GM10847 (cell line): ENCODE measurements around the gene ARPC2.
A peak's percentile ranks its signal among the peaks of the same experiment; 100 is the strongest.

Source experiments
- POLR2A ChIP-seq: IDR thresholded peaks from 2 replicates; pipeline ENCODE4 v1.6.1; 2011; ENCODE audit not compliant: insufficient read length; ENCODE audit errors: extremely low read depth

ARPC2 gene

GRCh38 chr2:218194880-218195279 lies 22.1 kb upstream of the ARPC2 start:
- no peak for TF ChIP-seq POLR2A

GRCh38 chr2:218196974-218197373 lies 20.0 kb upstream of the ARPC2 start:
- no peak for TF ChIP-seq POLR2A

- TF ChIP-seq POLR2A: no peak
Measured at GRCh38 chr2:218202266-218202665, 14.7 kb upstream of the ARPC2 start.

- no peak for TF ChIP-seq POLR2A
Measured at GRCh38 chr2:218209078-218209477, 7.9 kb upstream of the ARPC2 start.

- no peak for TF ChIP-seq POLR2A
Measured at GRCh38 chr2:218214116-218214515, 2.9 kb upstream of the ARPC2 start.

GRCh38 chr2:218216336-218216673 lies 684 bp upstream of the ARPC2 start:
- no peak for TF ChIP-seq POLR2A

GRCh38 chr2:218217360-218218267 lies 625 bp downstream of the ARPC2 start:
- TF ChIP-seq POLR2A: peak; percentile 25

- TF ChIP-seq POLR2A: peak; percentile 23
Measured at GRCh38 chr2:218218268-218219185, 1.5 kb downstream of the ARPC2 start.

- no peak for TF ChIP-seq POLR2A
Measured at GRCh38 chr2:218219934-218220333, 2.9 kb downstream of the ARPC2 start.

- no peak for TF ChIP-seq POLR2A
Measured at GRCh38 chr2:218221000-218221399, 4.0 kb downstream of the ARPC2 start.

- TF ChIP-seq POLR2A: no peak
Measured at GRCh38 chr2:218223046-218223445, 6.1 kb downstream of the ARPC2 start.

GRCh38 chr2:218224186-218224585 lies 7.2 kb downstream of the ARPC2 start:
- no peak for TF ChIP-seq POLR2A

GRCh38 chr2:218226903-218227302 lies 9.9 kb downstream of the ARPC2 start:
- no peak for TF ChIP-seq POLR2A

- TF ChIP-seq POLR2A: no peak
Measured at GRCh38 chr2:218228366-218229090, 11.5 kb downstream of the ARPC2 start.

GRCh38 chr2:218229239-218229638 lies 12.2 kb downstream of the ARPC2 start:
- TF ChIP-seq POLR2A: no peak
